ENCODE results near the gene ATP2B2. TPM values are rescaled to one million over a fixed set of nuclear protein-coding genes. Genes with fewer than 3 reads are reported as not detected.

Gene ATP2B2
- total RNA-seq, 1 experiment from 2014 or later = not detected

DNA sequence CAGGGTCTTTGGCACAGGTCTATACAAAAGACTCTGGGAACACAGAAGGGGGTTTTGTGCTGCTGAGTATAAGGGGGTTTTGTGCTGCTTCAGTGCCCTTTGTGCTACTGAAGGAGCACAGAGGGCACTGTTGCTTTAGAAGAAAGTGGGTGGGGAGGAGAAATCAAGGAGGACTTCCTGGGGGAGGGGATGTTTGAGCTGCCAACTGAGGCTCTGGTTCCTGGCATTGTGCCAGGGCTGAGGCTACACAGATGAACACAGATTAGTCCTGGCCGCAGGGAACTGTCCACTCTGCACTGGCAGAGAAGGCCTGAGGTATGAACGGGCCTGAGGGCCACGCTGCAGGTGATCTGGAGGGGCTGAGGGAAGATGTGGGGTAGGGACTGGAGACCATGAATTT is 152.2 kb downstream of the ATP2B2 start:
- TF ChIP-seq, protein P1, sequence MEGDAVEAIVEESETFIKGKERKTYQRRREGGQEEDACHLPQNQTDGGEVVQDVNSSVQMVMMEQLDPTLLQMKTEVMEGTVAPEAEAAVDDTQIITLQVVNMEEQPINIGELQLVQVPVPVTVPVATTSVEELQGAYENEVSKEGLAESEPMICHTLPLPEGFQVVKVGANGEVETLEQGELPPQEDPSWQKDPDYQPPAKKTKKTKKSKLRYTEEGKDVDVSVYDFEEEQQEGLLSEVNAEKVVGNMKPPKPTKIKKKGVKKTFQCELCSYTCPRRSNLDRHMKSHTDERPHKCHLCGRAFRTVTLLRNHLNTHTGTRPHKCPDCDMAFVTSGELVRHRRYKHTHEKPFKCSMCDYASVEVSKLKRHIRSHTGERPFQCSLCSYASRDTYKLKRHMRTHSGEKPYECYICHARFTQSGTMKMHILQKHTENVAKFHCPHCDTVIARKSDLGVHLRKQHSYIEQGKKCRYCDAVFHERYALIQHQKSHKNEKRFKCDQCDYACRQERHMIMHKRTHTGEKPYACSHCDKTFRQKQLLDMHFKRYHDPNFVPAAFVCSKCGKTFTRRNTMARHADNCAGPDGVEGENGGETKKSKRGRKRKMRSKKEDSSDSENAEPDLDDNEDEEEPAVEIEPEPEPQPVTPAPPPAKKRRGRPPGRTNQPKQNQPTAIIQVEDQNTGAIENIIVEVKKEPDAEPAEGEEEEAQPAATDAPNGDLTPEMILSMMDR (IDR thresholded peaks at IDR 0.05; ENCODE audit: unreplicated experiment) = no peak
- Mint-ChIP-seq H3K27ac (ENCODE audit: unreplicated experiment) (no peak overlapping the region), H3K4me1 (ENCODE audit: low read depth, unreplicated experiment) (no peaks in the 10 kb centered on the region), H3K36me3 (ENCODE audit: insufficient read depth, unreplicated experiment) (peaks cover 6% of the 10 kb centered on the region), H3K27me3 (ENCODE audit: unreplicated experiment) (peaks cover 100% of the 10 kb centered on the region), H3K4me3 (ENCODE audit: low read depth, unreplicated experiment) (no peak overlapping the region), H3K9me3 (ENCODE audit: low read depth, unreplicated experiment) (no peaks in the 10 kb centered on the region)
- intact Hi-C loops (cut with micrococcal nuclease; ENCODE audit: unreplicated experiment) = no loop called here
- CTCF ChIA-PET = no interaction called here
- BruUV-seq (replicated peaks) = no TSS peak
- DNase-seq = no peak

DNA sequence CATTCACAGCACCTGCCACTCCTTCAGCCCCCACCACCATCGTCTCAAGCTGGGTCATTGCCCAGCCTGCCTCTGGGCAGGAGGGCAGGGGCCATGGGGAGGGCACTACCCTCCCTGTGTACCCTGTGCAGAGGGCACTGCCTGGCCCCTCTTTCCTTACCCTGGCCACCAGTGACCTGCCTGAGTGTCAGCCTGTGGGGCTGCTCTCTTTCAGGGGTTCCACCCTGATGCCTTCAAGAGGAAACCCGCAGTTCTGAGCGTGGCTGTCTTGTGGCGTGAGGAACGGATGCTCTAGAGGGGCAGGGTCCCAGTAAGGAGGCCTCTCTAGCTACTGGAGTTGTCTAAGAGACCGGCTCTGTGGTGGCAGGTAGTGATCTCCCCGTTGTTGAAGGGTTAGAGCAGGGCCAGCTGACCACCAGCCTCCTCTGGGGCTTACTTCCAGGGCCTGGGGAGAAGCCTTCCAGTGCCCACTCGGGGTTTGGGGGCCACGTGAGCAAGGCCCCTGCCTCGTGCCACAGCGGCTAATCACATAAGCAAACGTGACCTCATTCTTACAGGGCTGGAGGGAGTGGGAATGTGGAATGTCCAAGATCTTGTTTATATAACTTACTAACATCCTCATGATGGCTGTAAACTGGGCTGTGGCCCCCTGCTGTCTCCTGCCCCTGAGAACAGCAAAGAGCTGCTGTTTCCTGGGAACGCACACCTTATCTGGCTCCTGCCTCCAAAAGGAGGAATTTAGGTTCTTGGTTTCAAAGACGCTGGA is 153.1 kb downstream of the ATP2B2 start:
- no peaks in the 10 kb centered on the region for H3K4me1 Mint-ChIP-seq (ENCODE audit: low read depth, unreplicated experiment)
- intact Hi-C loops (cut with micrococcal nuclease; ENCODE audit: unreplicated experiment) = no loop called here
- peaks cover 6% of the 10 kb centered on the region for H3K36me3 Mint-ChIP-seq (ENCODE audit: insufficient read depth, unreplicated experiment)
- no peaks in the 10 kb centered on the region for H3K9me3 Mint-ChIP-seq (ENCODE audit: low read depth, unreplicated experiment)
- peaks cover 100% of the 10 kb centered on the region for H3K27me3 Mint-ChIP-seq (ENCODE audit: unreplicated experiment)
- no peak overlapping the region for H3K27ac Mint-ChIP-seq (ENCODE audit: unreplicated experiment)
- CTCF ChIA-PET = no interaction called here
- no TSS peak for BruUV-seq (replicated peaks)
- DNase-seq = no peak
- TF ChIP-seq, protein P1 (IDR thresholded peaks at IDR 0.05; ENCODE audit: unreplicated experiment) = no peak
- no peak overlapping the region for H3K4me3 Mint-ChIP-seq (ENCODE audit: low read depth, unreplicated experiment)

DNA sequence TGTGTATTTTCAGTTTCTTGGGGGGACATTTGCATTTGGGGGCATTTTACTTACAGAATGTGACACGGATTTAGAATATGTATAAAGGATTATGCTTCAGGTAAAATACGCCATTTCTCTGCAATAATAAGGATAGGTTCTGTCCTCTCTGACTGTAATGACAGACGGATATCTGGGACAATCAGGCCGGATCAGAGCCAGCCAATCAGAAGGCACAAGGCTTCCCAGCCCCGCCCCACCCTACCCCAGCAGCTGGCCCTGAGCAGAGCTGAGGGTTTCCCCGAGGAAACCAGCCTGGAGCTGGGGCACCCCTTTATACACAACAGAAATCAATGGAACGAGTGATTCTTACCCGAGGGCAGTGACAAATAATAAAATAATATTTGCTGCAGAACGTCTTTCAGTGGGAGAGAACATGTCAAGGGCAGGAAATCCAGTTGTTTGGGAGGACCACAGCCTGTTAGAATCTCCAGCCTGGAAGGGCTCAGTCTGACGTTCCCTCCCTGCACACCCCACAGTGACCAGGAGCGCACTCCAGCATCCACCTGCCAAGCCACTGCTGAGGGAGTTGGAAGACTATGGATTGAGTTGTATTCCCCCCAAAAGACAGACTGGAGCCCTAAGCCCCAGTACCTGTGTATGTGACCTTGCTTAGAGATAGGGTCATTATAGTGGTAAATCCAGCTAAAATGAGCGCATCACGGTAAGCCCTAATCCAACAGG is 154.2 kb downstream of the ATP2B2 start:
- CTCF ChIA-PET = no interaction called here
- Mint-ChIP-seq H3K9me3 (ENCODE audit: low read depth, unreplicated experiment) (no peaks in the 10 kb centered on the region), H3K36me3 (ENCODE audit: insufficient read depth, unreplicated experiment) (peaks cover 6% of the 10 kb centered on the region), H3K27ac (ENCODE audit: unreplicated experiment) (no peak overlapping the region), H3K4me1 (ENCODE audit: low read depth, unreplicated experiment) (no peaks in the 10 kb centered on the region), H3K4me3 (ENCODE audit: low read depth, unreplicated experiment) (no peak overlapping the region), H3K27me3 (ENCODE audit: unreplicated experiment) (peaks cover 100% of the 10 kb centered on the region)
- no peak for DNase-seq
- no TSS peak for BruUV-seq (replicated peaks)
- TF ChIP-seq, protein P1 (IDR thresholded peaks at IDR 0.05; ENCODE audit: unreplicated experiment) = no peak
- intact Hi-C loops (cut with micrococcal nuclease; ENCODE audit: unreplicated experiment) = no loop called here

DNA sequence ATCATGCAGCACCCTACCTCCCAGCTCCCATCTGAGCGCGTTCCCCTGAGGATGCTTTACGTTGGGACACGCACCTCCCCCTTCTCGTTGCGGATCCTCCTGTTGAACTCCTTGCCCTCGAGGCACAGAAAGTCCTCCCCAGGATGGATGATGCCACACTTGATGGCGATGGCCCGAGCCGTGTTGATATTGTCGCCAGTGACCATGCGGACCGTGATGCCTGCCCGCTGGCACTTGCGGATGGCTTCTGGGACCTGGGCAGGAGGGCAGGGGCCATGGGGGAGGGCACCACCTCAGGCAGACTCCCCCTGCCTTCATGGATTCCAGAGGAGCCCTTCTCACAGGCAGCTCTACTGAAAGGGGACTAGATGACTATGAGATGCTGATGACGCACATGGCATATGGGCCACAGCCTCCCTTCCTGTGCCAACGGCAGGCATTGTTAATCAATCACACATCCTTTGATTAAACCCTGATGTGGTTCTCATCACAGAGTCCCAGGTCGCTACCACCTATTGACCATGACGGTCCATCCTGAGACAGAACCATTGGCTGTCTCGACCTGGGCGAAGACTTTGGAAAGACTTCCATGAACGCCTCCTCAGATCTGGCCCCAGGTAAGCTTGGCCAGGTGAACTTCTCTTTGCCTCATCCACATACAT is 154.9 kb downstream of the ATP2B2 start:
- peaks cover 6% of the 10 kb centered on the region for H3K36me3 Mint-ChIP-seq (ENCODE audit: insufficient read depth, unreplicated experiment)
- DNase-seq = no peak
- BruUV-seq (replicated peaks) = no TSS peak
- no peaks in the 10 kb centered on the region for H3K4me1 Mint-ChIP-seq (ENCODE audit: low read depth, unreplicated experiment)
- H3K9me3 Mint-ChIP-seq (ENCODE audit: low read depth, unreplicated experiment) = no peaks in the 10 kb centered on the region
- TF ChIP-seq, protein P1 (IDR thresholded peaks at IDR 0.05; ENCODE audit: unreplicated experiment) = no peak
- H3K27me3 Mint-ChIP-seq (ENCODE audit: unreplicated experiment) = peaks cover 100% of the 10 kb centered on the region
- intact Hi-C loops (cut with micrococcal nuclease; ENCODE audit: unreplicated experiment) = no loop called here
- CTCF ChIA-PET = no interaction called here
- no peak overlapping the region for H3K4me3 Mint-ChIP-seq (ENCODE audit: low read depth, unreplicated experiment)
- no peak overlapping the region for H3K27ac Mint-ChIP-seq (ENCODE audit: unreplicated experiment)
